ENCODE results near the gene SIPA1L2. TPM values are rescaled to one million over a fixed set of nuclear protein-coding genes. Genes with fewer than 3 reads are reported as not detected.

SIPA1L2 gene
- total and polyA plus RNA-seq, 10 of the 15 experiments (the other 5 are each of a cell fraction or from before 2014, with no cell fraction given) = 0.01 to 0.18 TPM; not detected in 8

DNA sequence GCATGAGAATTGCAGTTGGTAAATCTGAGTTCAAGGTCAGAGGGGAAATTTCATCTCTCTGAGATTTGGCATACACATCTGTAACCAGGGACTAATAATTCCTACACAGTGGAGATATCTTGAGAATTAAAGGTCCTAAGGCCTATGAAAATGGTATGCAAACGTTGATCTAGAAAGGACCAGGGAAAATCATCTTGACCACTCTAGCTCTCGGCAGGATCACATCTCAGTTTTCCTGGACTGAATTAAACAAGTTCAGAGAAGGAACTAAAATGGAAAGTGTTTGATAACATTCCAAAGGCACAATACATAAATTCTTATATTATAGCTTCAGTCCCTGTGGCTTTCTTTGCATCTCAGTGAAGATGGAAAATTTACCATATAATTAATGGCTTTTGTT lies 28.5 kb upstream of the SIPA1L2 start:
- DNase-seq (ENCODE audit: low read depth, low spot score) = no peak
- no peak overlapping the region for H3K4me3 ChIP-seq
- in situ Hi-C loops (cut with MboI) (no loop called here), intact Hi-C loops (cut with micrococcal nuclease; ENCODE audit: unreplicated experiment) (no loop called here)
- H3K4me2 ChIP-seq (ENCODE audit: control insufficient read depth, insufficient read depth) = no peak overlapping the region
- FAIRE-seq = no peak
- no TSS peak for BruUV-seq (replicated peaks)
- TF ChIP-seq MYB (IDR thresholded peaks at IDR 0.05; ENCODE audit: borderline replicate concordance, low read depth, low read length) (no peak), E4F1 (IDR thresholded peaks at IDR 0.05; ENCODE audit: borderline replicate concordance, partially characterized antibody) (no peak), IRF3 (IDR thresholded peaks at IDR 0.05) (no peak), SMAD5 (IDR thresholded peaks at IDR 0.05; ENCODE audit: low read depth) (no peak), LARP7 (IDR thresholded peaks at IDR 0.05) (no peak), CBX3 (IDR thresholded peaks at IDR 0.05; ENCODE audit: borderline replicate concordance, low read depth) (no peak), ZNF622 (IDR thresholded peaks at IDR 0.05) (no peak), YY1 (IDR thresholded peaks at IDR 0.05; ENCODE audit: low read depth, low read length) (no peak), SREBF1 (IDR thresholded peaks at IDR 0.05; ENCODE audit: low read length) (no peak), CBX5 (IDR thresholded peaks at IDR 0.05; ENCODE audit: low read depth) (no peak), SMARCA5 (IDR thresholded peaks at IDR 0.05) (no peak), FOS (IDR thresholded peaks at IDR 0.05; ENCODE audit: borderline replicate concordance, extremely low read depth, insufficient read length) (no peak)
- TF ChIP-seq, protein P1, sequence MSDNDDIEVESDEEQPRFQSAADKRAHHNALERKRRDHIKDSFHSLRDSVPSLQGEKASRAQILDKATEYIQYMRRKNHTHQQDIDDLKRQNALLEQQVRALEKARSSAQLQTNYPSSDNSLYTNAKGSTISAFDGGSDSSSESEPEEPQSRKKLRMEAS (IDR thresholded peaks at IDR 0.05; ENCODE audit: low read depth, low read length) = no peak
- TF ChIP-seq, protein P2, sequence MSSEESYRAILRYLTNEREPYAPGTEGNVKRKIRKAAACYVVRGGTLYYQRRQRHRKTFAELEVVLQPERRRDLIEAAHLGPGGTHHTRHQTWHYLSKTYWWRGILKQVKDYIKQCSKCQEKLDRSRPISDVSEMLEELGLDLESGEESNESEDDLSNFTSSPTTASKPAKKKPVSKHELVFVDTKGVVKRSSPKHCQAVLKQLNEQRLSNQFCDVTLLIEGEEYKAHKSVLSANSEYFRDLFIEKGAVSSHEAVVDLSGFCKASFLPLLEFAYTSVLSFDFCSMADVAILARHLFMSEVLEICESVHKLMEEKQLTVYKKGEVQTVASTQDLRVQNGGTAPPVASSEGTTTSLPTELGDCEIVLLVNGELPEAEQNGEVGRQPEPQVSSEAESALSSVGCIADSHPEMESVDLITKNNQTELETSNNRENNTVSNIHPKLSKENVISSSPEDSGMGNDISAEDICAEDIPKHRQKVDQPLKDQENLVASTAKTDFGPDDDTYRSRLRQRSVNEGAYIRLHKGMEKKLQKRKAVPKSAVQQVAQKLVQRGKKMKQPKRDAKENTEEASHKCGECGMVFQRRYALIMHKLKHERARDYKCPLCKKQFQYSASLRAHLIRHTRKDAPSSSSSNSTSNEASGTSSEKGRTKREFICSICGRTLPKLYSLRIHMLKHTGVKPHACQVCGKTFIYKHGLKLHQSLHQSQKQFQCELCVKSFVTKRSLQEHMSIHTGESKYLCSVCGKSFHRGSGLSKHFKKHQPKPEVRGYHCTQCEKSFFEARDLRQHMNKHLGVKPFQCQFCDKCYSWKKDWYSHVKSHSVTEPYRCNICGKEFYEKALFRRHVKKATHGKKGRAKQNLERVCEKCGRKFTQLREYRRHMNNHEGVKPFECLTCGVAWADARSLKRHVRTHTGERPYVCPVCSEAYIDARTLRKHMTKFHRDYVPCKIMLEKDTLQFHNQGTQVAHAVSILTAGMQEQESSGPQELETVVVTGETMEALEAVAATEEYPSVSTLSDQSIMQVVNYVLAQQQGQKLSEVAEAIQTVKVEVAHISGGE (CRISPR knock-in tag; IDR thresholded peaks at IDR 0.05) = no peak
- H3K27ac ChIP-seq (ENCODE audit: control insufficient read depth, insufficient read depth) = no peak overlapping the region
- H3K4me1 ChIP-seq (ENCODE audit: control insufficient read depth, insufficient read depth, low read length) = peaks cover 6% of the 10 kb centered on the region
- ChIA-PET RAD21 (ENCODE audit: unreplicated experiment) (interaction anchor here (1.3 kb wide), 1 partner anchor 582 kb away, joined by 3 read pairs; no protein-coding TSS in a partner anchor), CTCF (no interaction called here), SMC1A (ENCODE audit: uncharacterized antibody, unreplicated experiment) (interaction anchor here (0.7 to 2.2 kb wide), 2 partner anchors 10 to 21 kb away, joined by 3 to 4 read pairs; no protein-coding TSS in a partner anchor), POLR2A (no interaction called here)
- ATAC-seq = no peak
- 53% methylated on average over 2 of the region's 2 CpGs for WGBS (ENCODE audit: insufficient coverage, insufficient replicate concordance, low lambda C conversion rate, missing lambda C conversion rate)
- H3K27me3 ChIP-seq (replicated peaks in 1 of 2; ENCODE audit: control insufficient read depth in 2 of 2, insufficient read depth in 2 of 2, low read length in 1 of 2) = 0 out of 4 replicates have a peak, but pooled peaks cover 0 to 2% of the 10 kb centered on the region in 2 experiments
- no peak overlapping the region for H3K9ac ChIP-seq (ENCODE audit: control insufficient read depth, insufficient read depth, low read length)
- no peaks in the 10 kb centered on the region for H3K79me2 ChIP-seq (ENCODE audit: control insufficient read depth, insufficient read depth, low read length)
- no peaks in the 10 kb centered on the region for H4K20me1 ChIP-seq (ENCODE audit: control insufficient read depth, insufficient read depth)
- H2AFZ ChIP-seq (ENCODE audit: control insufficient read depth, low read depth, low read length) = no peak overlapping the region
- no peaks in the 10 kb centered on the region for H3K36me3 ChIP-seq (ENCODE audit: control insufficient read depth in 2 of 2, insufficient read depth in 2 of 2, low read length in 1 of 2)
- H3K9me3 ChIP-seq (replicated peaks; ENCODE audit: control insufficient read depth, insufficient read depth, low read length) = no peaks in the 10 kb centered on the region

All from GM12878 (cell line).